Mucosa of gallbladder (tissue), 1 donor: ENCODE measurements around the gene MPPED2. TPM values are rescaled to one million over a fixed set of nuclear protein-coding genes. Genes with fewer than 3 reads are reported as not detected.

Experiments
- DNase-seq: peaks from one replicate; pipeline ENCODE4 v3.0.0-alpha.2; 2020; ENCODE audit warnings: low spot score
- total RNA-seq: library from RNA; stranded (reverse); gene quantifications from one replicate; pipeline ENCODE4 v1.2.1, GENCODE V29; 2021
- donor health status: DM: no; HTN: no; CAD: no.

Gene MPPED2
- total RNA-seq, 1 donor from 2014 or later, result 5.6 TPM

DNA sequence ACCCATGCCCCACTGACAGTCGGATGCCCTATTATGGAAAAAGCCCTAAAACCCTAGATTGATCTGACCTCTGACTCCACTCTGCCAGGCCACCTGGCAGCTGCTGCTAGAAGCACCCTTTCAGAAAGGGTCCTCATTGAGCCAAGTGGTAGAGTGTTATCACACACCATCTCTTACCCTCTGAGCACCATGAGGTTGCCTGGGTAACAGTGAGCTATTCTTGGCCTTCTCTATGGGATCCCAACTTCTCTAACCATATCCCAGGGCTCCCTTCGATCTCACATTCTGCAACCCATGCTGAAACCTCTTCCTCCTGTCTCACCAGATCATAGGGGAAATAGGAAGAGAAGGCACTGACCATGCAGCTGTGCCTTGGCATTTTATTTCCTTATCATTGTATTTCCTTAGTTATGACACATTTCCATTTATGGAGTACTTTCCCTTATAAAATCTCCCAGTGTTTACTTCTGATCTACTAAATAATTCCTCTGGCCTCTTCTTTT lies 52.7 kb downstream of the MPPED2 start:
- DNase-seq, result no peak

DNA sequence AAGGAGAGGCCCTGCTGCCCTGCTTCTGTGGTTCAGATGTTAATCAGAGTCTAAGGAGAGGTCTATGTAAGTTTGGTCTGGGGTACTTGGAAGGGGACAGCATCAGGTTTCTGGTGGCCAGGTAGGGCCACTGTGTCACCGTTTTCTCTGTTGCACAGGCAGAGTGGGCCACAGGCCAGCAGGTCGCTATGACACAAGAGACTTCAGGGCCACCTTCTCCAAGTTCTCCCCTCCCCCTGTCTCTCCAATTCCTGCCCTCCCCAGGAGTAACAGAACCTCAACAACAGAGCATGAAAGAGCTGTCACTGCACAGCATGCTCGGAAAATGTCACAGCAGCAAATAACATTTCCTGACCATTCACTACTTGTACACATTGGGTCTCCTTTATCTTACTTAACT lies 58.6 kb downstream of the MPPED2 start:
- no peak for DNase-seq

DNA sequence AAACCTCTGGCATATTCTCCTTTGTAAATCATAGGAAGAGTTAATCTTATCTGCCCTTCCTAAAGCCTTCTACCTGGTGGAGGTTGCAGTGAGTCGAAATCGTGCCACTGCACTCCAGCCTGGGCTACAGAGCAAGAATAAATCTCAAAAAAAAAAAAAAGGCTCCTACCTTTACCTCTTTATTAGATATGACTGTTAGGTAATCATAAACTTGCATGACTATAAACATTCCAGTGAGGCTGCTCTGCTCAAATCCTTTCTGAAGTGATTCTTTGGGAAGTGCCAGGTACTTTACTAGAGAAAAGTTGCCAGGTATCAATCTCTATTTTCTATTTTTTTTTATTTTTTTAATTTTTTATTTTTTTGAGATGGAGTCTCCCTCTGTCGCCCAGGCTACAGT lies 59.6 kb downstream of the MPPED2 start:
- DNase-seq, result no peak

DNA sequence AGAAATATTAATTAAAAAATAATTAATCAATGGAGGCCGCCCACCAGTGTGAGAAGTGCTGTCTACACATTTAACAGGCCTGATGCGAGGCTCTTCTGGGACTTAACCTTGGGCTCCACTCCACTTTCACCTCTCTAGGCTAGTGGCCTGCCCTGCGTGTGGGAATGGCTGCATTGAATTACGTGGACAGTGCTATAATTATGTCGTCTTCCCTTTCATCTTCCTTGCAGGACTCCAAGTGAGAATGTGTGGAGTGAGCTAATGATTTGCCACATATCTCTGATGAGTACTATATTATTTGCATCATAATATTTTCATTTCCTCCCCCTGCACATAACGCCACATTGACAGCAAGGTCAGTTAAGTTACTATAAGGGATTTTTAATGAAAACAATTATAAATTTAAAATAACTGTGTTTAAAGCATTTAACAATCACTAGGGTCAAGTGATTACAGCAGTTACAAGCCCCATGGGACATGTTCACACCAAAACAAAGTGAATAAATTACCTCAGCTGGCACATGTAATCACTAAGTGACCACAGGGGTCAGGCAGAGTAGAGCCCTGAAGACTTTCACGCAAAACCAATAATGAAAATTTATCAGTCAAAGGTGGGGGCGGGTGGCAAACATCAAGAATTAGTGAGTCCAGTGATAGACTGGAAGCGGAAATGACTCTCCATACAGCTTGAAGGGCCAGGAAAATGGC lies 63.5 kb downstream of the MPPED2 start:
- DNase-seq, result no peak

DNA sequence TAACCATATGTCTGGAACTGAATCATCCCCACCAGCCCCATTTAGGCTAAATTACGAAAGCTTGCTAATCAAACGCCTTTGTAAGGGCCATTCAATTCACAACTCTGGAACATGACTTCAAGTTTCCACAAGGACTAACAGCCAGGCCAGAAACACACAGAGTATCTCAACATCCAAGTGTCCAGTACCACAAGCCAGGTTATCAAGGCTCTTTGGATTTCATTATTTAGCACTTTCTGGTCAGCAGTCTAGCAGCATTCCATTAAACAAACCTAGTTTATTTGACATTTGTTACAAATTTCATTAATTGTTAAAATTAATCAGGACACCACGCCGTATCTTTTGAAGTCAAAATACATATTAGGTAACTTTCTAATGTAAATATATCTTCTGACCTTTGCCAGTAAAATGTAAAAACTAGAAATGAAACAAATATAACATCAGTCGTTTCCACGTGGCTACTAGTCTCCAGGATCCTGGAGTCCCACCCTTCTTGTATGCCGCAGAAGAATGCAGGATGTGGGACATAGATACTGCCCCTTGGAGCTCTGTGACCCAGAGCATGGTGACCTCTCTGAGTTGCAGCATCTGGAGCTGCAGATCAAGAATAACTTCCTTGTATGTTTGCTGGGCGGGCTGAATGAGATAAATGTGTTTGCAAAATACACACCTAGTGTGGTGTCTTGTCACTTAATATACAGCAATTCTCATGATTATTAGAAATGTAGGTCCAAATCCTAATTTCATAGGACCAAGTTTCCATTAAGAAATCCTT lies 64.7 kb downstream of the MPPED2 start:
- DNase-seq, result peak; percentile 15

DNA sequence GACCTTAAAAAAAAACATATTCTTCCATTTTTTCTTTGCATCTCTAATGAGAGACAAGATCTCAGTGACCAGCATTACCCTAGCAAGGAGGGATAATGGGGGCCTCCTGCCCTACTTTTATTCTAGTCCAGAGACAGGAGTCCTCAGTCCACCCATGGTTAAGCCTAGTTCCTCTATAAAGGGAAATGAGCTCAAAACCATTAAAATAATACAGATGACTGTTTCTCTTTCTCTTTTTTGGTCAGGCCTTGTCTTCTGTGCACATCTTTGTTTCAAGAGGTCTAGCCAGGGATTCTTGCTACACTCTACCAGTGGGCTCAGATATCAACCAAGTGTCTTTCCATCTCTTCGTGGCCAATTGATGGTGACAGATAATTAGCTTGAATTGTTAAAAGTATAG lies 73.1 kb downstream of the MPPED2 start:
- DNase-seq, result no peak

DNA sequence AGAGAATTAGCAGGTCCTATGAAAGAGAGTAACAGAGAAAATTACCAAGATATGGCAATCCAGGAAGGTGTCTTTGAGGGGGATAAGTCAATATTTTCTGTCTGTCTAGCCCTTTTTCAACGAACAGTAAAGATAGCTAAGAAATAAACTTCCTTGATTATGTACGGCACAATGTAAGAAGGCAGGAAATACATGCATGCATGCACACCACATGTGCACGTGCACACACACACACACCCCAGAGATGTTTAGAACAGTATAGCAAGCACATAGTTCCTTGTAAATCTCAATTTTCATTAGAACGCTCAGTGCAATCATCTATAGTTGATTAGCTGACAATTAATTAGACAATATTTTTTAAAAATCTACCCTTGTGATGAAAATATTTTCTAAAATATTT lies 74.7 kb downstream of the MPPED2 start:
- no peak for DNase-seq

DNA sequence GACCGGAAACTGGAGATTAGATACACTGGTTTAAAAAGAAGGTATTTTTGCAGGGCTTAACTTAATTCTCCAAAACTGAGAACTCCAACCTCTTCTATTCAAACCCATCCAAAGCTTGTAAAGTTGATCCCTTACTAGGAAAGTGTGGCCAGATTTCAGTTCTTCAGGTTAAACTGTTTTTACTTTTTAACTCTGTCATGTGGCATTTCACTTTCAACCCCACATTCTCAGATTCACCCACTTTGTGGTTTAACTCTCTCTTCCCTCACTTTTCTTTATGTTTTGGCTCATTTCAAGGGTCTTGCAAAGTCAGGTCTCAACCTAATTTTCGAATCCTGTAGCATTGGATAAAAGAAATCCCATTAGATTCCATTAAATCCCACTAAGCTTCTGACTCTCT lies 75.4 kb downstream of the MPPED2 start:
- DNase-seq, result no peak

DNA sequence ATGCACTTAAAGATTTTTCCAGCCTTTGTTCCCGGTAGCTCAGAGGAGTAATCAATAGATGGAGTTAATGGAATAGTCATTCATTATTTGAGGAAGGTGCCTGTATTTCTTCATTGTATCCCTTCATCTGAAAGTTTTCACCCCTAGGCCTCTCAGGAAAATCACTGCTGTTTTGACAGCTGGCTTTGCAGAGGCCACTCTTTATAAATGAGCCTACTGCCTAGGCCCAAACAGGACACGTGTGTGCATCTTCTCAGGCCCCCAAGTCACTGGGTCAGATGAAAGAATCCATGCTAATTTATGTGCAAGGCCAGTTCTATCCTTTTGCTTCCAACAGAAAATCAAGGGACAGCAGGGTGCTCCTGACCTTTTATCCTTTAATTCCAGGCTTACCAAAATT lies 76.8 kb downstream of the MPPED2 start:
- no peak for DNase-seq

DNA sequence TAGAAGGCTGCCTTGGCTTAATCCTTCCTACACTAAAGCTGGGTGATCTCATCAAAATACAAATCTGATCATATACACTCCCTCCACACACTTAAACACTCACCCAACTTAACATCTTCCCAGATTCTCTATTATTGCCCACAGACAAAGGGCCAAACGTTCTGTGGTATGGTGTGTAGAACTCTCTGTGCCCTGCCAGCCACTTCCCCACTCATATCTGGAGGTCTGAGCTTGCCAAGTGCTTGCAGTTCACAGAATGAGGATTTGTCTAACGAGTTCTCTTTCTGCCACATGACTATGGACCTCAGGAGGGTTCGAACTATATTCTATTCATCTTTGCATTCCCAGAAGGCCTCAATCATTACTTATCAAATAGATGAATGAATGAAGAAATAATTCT lies 77.6 kb downstream of the MPPED2 start:
- DNase-seq, result no peak

DNA sequence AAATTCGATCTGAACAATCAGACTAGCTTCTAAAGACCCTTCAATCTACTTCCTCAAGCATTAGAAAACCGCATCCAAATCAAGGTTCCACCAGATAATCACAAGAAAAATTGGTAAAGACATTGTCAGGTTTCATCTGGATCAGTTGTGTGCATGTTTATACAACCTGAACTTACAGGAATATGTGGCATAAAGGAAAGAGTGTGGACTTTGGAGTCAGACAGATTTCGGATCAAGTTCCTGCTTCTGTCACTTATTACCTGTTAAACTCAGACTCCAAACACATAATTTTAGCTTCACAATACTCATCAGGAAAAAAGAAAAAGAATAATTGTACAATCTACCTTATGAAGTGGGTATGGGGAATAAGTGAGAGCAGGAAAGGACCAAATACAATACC lies 80.5 kb downstream of the MPPED2 start:
- no peak for DNase-seq

DNA sequence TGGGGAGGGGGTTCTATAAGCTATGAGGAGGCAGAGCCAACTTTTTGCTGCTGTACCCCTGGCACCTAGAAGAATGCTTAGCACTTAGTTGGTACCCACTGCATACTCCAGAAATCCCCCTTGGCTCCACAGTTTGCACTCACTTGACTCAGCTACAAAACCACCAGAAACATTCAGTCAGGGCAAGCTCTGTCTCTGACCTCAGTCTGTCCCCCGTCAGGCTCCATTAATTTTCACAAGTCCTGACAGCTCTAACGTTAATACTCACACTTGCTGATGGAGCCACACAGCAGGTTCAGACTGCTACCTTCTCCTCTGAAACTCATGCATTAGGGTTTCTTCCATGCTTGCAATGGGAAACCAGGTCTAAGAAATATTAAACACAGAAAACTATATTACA lies 81.7 kb downstream of the MPPED2 start:
- DNase-seq, result no peak

DNA sequence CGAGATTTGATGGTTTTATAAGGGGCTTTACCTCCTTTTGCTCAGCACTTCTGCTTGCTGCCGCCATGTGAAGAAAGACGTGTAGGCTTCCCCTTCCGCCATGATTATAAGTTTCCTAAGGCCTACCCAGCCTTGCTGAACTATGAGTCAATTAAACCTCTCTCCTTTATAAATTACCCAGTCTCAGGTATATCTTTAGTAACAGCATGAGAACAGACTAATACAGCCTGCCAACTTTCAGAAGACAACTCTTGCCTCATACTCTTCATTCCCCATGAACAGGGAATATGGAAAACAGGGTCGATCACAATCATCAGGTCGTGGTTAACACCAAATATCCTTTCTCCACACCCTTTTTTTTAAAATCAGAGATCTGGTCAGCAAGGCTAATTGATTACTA lies 83.0 kb downstream of the MPPED2 start:
- DNase-seq, result no peak

DNA sequence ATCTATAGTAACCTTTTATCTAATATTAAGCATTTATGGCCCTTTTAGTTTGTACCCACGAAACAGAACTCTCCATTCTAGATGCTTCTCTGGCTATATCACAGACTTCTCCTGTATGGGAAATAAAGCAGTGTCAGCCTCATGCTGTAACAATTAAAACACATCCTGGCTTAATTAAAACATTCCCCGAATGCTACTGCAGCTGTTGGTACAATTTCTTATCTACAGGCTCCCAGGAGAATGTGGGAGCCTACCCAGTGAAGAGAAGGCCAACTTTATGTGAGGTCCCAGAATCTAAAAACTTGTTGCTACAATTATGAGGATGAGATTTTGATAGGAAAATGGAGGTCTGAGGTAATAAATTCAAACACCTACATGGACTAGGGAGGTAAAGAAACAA lies 83.8 kb downstream of the MPPED2 start:
- no peak for DNase-seq

DNA sequence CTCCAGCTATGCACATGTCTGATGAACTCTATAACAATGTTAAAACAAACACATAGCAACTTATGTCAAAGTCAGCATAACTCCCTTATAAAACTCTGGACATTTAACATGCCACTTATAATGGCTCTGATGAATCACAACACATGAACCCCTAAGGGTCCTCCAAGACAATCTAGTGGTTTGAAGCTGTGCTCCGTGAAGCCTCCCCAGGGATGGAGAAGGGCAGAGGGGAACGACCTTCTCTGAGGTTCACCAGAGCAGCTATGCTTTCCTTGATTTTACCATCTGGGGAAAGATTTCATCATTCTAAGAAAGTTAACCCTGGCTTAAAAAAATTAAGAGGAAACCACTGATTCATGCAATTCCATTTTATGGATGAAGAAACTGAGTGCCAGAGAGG lies 84.4 kb downstream of the MPPED2 start:
- DNase-seq, result no peak

DNA sequence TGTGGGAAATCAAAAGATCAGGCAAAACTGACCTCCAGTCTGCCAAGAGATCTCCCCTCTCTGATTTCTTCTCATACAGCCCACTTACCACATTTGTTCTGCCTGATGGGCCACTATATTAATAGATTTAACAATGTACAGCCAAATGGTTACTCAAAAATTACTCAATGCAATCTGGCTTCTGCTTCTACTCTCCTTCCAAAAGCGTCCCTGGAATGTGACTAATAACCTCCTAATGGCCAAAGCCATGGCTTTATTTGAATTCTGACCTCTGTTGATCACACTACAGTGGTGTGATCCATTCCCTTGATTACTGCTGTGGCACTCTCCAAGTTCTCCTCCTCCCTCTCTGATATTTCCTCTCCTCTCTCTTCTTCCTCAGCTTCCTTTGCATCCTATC lies 86.2 kb downstream of the MPPED2 start:
- no peak for DNase-seq

DNA sequence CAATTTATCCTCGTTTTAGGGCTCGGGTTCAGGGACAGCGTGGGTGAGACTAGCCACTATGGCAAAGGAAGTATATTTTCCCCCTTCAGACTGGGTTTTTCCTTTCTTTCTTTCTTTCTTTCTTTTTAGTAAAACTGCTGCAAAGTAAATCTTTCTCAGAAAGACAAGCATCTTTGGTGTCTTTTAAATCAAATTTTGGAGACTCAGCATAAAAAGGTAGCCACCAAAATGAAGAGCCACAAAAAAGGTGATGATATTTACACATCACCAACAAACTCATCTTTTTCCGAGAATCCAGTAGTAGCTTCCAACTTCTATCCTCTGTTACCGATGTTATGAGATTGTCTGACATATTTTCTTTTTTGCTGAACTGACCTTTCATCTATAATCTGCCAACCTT lies 88.6 kb downstream of the MPPED2 start:
- DNase-seq, result no peak

DNA sequence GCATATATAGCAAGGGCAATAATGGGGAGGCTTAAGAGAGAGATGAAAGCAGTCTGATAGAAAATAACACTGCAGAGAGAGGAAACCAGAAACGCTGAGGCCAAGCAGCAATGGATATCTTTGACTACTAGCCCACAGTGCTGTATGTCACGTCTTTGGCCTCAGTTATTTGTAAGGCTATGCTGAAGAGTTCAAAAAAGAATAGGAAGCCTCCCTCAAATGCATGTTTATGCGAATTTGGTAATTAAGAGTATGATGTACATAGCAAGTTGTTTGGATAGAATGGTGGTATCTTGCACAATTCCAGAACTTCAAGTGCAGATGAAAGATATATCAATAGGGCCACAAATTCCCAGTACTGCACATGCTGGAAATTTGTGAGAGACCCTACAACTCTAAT lies 89.2 kb downstream of the MPPED2 start:
- DNase-seq, result no peak

DNA sequence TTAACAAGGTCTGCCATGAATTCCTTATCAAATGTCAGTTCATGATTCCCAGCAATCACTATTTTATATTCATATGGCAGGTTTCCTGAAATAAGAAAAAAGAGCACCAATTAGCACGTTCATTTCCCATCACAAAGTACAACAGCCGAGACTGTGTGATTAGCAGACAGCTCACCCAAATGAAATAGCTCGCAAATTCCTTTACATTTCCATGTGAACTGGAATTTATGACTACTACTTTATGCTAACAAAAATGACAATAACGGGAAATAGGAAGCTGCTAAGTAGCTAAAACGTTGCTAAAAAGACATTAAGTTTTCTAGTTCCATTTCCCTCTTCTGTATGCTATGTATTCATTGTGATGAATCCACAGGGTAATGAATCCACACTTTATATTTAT lies 90.7 kb downstream of the MPPED2 start:
- DNase-seq, result no peak

DNA sequence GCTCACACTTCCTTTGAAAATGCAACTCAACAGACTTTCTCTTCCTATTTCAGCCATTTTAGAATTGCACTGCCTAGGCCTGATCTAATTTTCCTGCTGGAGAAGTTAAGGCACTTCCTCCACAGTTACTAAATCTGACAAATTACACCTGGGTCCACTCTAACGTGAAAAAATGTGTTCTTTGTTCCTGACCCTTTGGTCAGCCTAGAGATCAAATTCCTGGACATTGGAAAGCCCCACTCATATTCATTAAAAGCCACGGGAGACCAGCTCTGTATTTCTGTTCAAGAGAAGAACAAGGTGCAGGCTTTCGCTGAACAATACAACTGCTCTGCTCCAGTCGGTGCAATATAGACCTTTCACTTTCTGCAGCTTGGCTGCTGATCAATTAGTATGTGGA lies 96.6 kb downstream of the MPPED2 start:
- no peak for DNase-seq

DNA sequence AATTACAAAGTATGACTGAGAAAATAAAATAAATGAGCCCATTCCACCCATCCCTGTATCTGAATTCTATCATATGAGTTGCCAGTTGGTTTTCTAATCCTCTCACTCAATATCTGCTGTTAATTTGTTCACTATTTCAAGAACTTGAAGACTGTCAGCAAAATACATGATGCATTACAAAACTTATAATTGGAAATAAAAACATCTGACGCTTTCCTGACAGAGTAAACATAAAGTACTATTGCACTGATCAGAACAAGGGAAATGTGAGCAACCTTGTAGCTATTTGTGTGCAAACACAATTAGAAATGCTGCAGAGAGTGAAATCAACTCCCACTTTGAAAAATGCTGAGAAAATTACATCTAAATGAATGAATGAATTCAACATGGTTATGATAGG lies 97.1 kb downstream of the MPPED2 start:
- DNase-seq, result no peak

DNA sequence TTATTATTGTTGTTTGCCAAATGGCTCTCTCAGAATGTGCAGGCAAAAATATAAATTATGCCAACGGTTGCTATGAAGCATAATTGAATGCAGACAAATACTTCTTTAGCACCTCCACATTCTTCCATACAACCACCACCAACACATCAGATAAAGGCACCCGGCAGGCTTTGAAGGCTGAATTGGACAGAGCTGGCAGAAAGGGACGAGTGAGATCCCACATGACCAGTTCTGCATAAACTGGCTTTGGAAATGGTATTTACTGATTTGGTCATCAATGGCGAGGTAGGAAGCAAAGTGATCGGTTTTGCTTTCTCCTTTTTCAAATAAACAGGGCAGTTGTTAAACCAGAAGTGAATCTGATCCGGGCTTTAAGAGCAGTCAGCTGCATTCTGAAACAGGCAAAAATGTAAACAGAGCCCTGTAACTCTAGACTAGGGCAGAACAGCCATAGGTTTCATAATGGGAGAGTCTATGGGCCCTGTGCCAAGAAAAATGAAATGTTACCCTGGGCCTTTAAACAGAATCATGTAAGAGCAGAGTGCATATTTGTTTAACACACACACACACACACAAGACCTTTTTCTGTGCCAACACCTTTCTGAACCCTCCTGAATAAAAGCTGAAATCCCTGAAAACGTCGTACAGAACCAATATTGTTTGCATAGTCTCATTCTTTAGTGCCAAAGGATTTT lies 97.7 kb downstream of the MPPED2 start:
- peak; percentile 76 for DNase-seq
